Occipital lobe (tissue), 2 donors: ENCODE measurements around the gene PRKCE. TPM values are rescaled to one million over a fixed set of nuclear protein-coding genes. Genes with fewer than 3 reads are reported as not detected.

ENCODE experiments used
- DNase-seq: peaks from one replicate; lab custom pipeline; 2025; lab: John Stamatoyannopoulos, UW
- total RNA-seq: library from RNA; depleted of rRNA; stranded (reverse); fragments of >200 nt; gene quantifications from one replicate; pipeline ENCODE4 v1.2.3, GENCODE V29; 2014

PRKCE gene
- total RNA-seq, 1 donor from 2014 or later: 62.2 TPM

DNA sequence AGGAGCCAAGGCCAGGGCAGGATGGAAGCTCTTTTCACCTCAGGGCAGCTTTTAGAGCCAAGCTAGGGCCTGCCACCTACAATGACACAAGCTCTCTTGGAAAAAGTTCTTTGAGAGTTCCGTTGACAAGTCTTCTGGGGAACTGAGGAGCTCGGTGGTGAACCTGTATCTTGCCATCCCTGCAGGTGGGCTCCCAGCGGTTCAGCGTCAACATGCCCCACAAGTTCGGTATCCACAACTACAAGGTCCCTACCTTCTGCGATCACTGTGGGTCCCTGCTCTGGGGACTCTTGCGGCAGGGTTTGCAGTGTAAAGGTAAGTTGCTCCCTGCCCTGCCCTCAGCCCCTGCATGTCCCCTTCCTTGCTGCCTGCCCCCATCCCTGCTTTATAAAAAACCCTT is 332.9 kb downstream of the PRKCE start:
- no peak for DNase-seq

DNA sequence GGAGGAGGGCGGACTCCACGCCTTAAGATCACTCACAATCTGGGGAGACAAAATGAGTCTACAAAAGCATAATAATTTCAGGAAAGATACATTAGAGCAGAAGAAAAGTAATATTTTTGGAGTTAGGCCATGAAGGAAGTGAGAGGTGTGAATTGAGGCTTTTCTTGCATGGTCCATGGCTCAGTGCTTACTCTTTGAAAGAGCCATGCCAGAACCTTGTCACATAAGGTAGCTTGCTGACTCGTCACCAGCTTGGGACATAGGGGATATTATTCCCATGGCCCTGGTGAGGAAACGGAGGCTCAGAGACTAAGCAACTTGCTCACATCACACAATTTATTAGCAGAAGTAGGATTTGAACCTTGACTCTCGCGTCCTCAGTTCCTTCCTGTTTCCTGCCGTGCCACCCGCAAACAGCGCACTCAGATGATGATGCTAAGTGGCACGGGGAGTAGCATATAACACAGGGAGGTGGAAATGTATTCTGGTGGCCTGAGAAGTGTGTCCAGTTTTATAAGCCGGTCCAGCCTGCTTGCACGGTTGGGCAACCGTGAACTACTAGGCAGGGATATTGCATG is 333.5 kb downstream of the PRKCE start:
- DNase-seq: no peak

DNA sequence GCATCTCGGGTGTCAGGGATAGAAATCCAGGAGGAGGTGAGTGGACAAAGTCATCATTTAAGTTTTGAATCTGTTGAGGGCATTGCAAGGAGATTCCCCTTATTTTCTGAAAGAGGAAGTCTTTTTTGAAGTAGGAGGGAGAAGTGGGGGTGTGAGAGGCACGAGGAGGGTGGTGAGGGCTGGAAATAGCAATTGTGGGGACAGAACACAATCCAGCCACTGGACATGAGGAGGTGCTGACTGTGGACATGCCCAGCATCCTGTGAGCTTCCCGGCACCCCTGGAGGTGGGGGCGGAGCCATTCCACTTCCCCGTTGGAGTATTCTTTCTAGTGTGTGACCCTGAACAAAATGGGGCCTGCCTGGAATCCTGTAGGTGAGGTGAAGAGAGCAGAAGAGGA is 335.0 kb downstream of the PRKCE start:
- no peak for DNase-seq

DNA sequence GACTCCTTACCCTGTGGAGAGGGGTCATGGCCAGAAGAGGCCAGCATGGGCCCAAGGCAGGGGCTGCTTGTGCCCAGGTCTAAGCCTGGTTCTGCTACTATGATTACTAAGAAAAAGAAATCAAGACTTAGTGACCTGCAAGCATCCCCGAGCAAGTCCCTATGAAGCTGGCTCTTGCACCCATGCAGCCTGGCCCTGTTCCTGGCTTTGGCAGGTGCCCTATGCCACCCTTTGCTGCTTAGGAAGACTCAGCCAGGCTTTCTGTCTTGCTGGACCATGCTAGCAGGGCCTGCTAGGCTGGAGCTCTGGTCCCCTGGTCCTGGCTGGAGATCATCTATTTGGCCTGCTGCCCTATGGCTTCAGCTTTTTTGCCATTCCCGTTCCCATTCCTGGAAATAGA is 336.4 kb downstream of the PRKCE start:
- no peak for DNase-seq

DNA sequence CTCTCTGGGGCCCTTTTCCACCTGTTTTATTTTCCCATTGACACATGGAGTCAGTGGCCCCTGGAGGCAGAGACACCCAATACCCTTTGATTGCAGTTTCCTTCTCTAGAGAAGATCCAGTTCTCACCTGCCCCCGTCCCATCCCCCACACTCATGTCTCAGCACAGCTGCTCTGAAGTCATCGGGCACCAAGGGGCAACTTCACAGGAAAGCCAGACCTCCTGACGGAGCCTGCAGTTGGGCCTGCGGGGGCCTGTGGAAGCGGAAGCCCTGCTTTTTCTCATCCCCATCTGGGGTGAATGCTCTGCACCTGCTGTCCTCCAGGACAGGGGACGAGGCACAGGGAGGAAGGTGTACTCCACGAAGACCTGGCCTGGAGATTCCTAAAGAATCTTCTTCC is 337.4 kb downstream of the PRKCE start:
- no peak for DNase-seq

DNA sequence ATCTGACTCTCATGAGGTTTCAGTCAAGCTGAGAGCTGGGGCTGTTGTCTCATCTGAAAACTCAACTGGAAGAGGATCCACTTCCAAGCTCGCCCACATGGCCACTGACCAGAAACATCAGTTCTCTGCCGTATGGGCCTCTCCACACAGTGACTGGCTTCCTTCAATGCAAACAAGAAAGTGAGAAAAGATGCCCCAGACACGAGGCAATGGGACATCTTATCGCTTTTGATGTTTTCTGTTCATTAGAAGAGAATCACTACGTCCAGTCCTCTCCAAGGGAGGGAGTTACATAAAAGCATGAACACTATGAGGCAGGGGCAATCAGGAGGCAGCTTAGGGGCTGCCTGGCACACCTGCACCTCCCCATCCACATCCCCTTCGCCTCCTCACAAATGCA is 338.7 kb downstream of the PRKCE start:
- DNase-seq: no peak

DNA sequence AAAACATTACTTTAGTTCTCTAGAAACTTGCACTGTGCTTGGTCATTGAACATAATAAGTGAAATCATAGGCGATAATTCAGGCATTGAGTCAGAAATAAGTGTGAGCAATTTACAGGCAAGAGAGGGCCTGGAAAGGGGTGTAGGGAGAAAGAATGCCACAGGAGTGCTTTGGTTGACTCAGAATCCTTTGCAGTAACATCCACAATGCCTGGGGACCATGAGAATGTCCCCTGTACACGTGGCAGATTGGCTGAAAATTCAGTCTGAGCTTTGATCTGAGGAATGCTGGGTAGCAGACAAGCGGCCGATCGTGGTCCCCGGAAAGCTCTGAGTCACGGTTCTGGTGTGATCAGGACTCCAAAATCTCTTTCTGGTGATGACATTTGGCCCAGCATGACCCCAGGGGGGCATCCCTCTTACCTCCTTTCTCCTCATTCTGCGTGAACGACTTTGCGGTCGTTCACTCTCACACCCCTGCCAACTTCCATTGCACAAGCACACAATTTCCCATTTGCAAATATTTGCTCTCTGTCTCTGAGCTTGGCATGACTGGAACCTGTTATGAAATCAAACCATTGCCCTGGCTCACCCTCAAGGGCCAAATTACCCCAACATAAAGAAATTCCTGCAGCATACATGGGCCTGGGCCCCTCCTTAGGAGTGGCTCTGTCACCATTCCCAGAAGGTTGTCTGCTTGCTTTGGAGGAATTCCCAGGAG is 340.7 kb downstream of the PRKCE start:
- no peak for DNase-seq

DNA sequence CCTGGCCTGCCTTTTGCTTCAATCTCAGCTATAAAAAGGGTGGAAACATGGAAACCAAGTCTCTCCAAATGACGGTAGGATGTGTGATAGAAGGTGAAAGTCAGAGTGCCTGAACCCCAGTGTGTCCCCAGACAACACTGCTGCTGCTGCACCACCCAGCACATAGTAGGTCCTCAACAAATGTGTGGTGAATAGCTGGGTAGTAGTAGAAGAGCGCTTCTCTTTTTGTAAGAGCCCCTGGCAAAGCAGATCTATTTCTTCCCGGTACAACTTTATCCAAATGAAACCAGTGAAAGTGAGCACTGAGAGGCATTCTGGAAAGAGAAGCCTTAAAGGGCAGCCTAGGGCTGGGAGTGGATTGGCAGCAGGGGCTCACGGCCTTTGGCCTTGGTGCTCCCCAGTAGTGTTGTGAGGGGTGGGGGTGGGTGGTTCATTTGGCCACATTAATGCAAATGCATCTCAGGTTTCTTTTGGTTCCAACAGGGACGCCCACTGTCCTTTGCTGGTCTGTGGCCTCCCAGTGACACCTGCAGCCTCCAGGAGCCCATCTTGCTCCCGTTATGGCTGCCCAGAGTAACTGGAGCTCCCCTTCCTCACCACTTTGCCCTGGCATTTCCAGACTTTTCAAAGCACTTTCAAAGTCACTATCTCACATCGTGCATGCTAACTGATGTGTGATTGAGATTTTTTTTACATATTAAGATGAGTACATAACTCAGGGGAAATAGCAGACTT is 341.4 kb downstream of the PRKCE start:
- DNase-seq: no peak

DNA sequence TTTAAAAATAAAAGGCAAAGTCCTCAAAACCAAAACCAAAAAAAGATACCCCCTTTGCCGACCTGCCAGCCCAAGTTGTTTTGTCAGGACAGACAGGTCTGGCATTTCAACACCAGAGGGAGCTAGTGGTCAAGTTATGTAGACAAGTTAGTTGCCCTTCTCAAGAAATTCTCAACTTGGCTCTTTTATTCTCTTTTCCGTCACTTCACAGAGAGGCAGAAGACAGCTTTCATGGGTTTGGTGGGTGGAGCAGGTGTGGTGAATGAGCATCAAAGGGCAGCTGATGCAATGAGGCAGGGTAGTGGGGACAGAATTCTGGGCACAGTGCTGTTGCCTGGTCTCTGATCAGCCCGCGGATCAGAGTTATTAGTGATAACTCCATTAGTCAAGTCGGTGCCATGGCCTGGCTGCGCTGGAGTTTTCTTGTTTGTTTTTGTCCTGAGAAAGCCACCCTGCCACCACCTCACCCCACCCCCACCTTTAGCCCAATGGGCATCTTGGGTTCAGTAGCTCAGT is 342.1 kb downstream of the PRKCE start:
- no peak for DNase-seq

DNA sequence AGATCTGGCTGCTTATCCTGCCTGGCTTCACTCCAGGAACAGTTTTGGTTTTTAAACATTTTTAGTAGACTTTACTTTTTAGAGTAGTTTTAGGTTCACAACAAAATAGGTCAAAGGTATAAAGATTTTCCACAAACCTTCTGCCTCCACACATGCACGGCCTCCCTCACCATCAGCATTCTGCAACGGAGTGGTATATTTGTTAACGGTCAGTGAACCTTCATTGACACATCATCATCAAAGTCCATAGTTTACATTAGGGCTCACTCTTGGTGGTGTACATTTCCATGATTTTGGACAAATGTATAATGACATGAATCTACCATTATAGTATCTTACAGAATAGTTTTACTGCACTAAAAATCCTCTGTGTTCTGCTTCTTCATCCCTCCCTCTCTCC is 342.6 kb downstream of the PRKCE start:
- DNase-seq: no peak

DNA sequence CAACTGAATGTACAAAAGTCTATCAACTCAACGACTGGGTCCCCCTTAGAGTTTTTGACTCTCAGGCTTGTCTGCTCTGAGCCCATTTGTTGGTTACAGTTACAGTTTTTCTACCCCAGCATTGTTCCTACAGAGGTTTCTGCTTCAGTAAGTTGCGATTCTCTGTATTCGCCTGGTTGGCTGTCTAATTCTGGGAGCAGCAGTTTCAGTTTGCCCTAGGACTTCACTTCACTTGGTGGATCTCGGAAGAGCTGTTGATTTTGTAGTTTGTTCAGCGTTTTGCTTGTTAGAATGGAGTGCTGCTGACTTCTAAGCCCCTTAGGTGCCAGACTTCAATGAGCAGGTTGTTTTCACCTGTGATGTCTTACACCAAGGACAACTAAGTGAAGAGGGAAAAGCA is 349.2 kb downstream of the PRKCE start:
- DNase-seq: no peak

DNA sequence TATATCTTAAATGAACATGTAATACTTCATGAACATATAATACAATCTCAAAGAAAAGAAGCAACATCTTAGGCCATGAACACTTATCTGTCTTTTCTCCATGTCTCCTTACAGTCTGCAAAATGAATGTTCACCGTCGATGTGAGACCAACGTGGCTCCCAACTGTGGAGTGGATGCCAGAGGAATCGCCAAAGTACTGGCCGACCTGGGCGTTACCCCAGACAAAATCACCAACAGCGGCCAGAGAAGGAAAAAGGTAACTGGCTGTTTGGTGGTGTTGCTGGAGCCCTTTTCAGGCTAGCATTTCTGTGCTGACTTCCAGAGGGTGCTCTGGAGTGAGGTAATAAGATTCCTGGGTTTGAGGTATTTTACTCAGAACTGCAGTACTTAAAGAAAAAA is 349.8 kb downstream of the PRKCE start:
- no peak for DNase-seq

DNA sequence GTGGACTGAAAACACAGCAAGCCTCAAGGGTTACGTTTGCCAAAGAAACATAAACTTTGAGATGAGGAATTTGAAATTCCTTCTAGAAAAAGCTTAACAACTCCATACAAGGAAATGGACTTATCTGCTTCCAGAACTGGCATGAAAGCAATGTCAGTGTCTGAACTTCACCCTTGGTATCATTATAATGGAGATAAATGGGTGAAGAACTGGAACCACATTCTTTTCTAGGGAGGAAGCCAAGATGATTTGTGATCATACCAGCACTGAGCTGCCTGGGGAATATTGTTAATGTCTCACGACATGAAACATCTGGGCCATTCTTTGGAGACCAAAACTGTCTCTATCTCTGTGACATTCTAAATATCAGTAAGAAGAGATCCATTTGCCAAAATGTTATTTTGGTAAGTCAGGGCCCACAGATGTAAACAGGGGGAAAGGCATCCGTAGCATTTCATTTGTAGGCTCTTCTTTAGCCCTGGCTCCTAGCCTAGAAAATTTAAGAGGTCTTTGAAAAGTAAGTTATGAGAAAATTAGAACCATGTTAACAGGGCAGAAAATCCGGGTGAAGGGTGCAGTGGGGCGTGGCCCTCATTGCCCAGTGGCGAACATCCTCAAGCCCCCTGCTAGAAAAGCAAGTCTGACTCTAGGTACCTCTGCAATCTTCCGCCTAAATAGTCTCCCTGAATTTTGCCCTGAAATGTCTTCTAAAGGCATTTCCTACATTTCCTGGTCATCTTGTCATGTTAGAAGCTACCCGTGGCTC is 350.4 kb downstream of the PRKCE start:
- no peak for DNase-seq

DNA sequence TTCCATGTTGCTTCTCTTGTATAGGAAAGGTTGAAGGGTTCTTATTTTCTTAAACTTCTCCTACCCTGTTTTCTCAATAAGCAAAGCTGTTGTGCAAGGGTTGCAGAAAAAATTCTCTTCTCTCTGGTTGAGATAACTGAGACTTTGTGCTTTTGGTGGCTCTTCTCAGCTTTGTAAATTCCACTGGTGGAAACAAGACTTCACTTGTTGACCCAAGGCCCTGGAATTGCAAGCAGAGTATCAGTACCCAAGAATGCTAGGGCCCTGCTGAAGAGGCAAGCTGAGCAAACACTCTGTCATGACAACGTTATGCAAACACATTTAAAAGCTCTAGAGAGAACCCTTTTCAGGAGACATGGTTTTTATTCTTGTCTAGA is 351.0 kb downstream of the PRKCE start:
- no peak for DNase-seq

DNA sequence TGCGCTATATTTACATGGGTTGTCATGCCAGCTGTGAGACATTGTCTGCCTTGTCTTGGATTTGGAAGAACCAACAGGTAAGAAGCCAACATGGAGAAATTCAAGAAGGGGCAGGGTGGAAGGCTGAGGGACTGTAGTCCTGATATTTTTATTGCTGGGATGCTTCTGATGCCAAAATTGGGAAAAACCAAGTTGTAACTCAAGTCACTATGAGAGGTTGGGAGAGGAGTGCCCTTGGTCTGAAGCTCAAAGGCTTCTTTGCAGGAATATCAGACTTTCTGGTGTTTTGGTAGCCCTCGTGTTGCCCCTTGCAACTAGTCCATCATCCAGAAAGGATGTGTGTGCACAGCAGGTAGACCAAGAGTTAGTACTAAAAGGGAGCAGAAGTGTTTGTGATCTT is 351.5 kb downstream of the PRKCE start:
- DNase-seq: no peak

DNA sequence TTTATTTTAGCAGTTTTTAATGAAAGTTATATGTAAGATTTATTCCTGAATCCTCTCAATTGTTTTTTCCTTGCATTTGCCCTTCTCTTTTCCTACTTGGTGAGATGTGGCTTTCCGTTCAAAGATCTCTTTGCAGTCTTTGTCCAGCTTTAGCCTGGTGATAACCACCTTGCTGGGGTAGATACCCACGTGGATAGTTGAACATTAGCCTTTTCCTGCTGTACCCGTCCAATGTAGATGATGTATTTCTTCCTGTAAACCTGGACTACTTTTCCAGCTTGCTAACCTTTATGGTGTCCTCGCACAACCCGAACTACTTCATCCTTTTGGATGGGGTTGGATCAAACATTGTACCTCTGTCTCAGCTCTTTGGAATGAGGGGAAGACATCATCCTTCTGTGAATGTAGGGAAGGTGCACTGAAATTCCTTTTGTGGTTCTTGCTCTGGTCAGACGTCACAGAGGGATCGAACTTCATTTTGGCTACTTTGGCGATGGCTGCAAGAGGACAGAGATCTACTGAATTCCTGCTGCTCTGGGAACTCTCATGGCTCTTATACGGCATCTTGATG is 352.5 kb downstream of the PRKCE start:
- DNase-seq: no peak

DNA sequence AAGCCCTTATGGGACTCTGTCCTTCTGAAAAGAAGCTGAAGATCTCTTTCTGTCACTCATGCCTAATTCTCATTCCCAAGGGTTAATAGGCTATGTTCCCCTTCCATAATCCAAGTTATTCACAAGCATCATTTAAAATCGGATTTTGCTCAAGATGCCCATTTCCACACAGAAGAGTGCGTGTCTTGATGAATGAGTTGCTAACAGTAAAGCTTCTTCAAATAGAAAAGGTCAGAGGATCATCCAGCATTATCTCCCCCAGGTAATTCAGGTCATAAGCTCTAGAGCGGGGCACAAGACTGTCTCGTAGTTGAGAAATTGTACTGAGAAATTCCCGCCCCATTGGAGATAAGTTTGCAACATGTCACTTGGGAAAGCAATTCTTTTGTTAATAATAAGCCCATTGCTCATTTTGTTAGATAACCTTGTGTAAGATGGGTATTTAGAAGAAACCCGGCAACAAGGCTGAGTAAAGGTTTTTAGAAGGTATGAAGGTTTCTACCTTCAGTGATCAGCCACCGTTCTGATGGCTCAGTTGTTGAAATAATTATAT is 355.1 kb downstream of the PRKCE start:
- no peak for DNase-seq

DNA sequence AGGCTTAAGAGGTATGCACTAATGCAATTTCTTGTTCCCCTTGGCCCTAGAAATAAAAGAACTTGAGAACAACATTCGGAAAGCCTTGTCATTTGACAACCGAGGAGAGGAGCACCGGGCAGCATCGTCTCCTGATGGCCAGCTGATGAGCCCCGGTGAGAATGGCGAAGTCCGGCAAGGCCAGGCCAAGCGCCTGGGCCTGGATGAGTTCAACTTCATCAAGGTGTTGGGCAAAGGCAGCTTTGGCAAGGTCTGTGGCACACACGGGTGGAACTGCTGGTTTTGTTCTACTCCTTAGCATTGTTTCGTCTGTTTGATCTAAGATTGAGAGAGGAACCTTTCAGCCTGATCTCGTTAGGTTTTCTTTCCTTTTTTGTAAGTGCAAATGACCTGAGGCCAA is 355.9 kb downstream of the PRKCE start:
- DNase-seq: no peak

DNA sequence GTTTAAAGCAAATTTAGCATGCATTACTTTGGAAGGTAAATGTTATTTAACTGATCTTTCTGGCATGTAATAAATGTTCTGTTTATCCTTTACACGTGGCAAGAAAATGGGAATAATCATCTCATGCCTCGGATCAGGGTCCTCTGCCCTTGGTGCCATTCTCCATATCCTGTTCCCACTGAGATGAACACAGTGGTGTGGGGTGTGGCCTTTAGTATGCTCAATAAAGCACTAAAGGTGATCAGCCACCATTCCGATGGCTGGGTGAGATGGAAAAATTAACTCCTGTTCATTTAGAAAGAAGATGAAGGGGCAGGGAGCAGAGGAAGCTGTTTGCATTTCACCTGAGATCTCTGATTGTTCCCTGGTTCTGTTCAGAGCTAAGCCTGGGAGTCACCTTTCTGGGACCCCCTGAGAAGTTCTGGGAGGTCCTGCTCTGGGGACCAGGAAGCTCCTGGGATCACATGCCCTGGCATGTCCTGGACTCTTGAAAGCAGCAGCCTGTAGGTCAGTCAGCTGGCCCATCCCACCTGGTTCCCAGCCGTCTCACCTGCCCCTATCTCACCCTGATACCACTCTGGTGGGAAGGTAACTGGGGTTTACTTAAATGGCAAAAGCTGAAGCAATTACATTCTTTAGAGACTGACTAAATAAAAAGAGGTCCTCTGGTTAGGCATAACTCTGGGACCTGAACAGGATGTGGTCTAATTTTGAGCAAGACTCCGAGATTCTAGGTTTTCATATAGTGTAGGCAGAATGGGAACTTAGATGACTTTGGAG is 356.8 kb downstream of the PRKCE start:
- DNase-seq: no peak

DNA sequence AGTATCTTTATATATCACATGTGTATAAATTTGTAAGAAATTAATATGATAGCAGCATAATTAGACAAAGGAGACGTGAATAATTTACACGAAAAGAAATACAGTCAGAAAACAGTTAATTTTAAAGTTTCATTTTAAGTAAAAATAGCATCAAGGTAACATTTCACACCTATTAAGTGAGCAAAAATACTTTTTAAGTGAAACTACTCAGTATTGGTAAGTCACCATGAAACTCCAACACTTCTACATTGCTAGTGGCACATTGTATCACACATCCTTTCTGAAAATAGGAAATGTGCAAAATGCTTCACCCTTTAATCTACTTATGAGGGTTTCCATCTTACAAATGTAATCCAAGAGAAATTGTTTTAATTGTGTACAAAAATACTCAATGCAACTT is 357.8 kb downstream of the PRKCE start:
- DNase-seq: no peak

DNA sequence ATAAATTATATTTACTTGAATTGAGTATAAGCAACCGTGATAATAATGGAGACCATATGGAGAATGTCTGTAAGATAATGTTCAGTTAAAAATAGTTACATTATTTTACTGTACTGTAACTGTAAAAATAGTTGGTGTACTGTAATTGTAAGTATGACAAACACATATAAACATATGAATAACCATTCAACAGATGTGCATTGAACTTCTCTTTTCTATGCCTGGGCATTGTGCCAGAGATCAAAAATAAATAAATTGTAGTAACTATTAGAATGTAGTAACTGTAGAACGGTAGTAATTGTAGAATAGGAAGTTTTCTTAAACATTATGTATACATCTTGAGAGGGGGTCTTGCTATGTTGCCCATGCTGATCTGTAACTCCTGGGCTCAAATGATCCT is 358.3 kb downstream of the PRKCE start:
- DNase-seq: no peak
